GM18868 (cell line): Measurements from ENCODE around the gene TAS2R30.
A peak's percentile ranks its signal among the peaks of the same experiment; 100 is the strongest.
"Not testable (repeated sequence)": the region's sequence is repeated elsewhere in the genome, so short reads cannot be mapped to it uniquely, and the experiment has no call there.

ENCODE experiments used
- ATAC-seq: cut with Tn5 transposase; IDR thresholded peaks from one replicate; pipeline ENCODE4 v1.9.1; 2021; ENCODE audit warnings: mild to moderate bottlenecking, moderate library complexity; ENCODE audit not compliant: unreplicated experiment

TAS2R30 gene

DNA sequence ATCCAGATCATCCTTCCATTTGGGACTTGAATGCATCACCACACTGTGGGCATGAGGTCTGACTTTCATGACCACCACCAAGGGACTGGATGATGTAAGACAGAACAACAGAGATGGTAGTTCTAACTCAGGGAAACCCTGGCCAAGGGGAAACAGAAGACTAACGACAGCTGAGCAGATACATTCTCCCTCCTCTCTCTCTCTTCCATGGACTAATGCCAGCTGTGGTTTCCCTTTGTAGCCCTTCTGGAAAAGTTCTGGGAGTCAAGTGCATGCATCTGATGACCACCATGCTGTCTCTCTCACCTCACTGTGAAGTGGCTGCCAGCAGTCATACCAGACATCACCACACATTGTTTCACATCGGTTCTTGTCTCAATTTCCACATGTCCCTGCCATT is 3.4 kb downstream of the TAS2R30 start:
- no peak for ATAC-seq

DNA sequence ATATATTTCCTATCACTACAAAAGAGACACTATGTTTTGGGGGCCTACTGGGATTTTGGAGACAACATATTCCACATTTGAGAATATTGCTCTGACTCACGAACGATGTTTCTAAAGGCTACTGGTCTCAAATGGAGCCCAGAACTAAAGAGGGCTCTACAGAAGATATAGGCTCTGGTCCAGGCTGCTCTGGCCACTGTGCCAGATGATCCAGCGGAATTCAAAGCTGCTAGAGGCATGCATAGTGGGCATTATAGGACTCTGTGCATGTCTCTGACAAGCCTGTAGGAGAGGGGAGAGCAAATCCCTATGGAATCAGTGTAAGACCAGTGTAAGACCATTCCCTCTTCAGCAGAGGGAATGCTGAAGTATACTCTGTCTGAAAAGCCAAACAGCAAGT is 4.1 kb downstream of the TAS2R30 start:
- ATAC-seq: no peak

DNA sequence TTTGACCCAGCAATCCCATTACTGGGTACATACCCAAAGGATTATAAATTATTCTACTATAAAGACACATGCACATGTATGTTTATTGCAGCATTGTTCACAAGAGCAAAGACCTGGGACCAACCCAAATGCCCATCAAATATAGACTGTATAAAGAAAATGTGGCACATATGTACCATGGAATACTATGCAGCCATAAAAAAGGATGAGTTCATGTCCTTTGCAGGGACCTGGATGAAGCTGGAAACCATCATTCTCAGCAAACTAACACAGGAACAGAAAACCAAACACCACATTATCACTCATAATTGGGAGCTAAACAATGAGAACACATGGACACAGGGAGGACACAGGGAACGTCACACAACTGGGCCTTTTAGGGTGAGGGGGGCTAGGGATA is 20.3 kb downstream of the TAS2R30 start:
- not testable (repeated sequence) for ATAC-seq

DNA sequence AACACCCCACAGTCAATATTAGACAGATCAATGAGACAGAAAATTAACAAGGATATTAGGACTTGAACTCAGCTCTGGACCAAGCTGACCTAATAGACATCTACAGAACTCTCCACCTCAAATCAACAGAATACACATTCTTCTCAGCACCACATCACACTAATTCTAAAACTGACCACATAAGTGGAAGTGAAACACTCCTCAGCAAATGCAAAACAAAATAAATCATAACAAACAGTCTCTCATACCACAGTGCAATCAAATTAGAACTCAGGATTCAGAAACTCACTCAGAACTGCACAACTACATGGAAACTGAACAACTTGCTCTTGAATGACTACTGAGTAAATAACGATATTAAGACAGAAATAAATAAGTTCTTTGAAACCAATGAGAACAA is 23.2 kb downstream of the TAS2R30 start:
- not testable (repeated sequence) for ATAC-seq

DNA sequence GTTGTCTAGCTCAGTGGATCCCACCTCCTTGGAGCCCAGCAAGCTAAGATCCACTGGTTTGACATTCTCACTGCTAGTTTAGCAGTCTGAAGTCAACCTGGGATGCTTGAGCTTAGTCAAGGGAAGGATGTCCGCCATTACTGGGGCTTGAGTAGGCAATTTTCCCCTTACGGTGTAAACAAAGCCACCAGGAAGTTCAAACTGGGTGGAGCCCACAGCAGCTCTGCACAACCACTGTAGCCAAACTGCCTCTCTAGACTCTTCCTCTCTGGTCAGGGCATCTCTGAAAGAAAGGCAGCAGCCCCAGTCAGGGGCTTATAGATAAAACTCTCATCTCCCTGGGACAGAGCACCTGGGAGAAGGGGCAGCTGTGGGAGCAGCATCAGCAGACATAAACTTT is 25.6 kb downstream of the TAS2R30 start:
- ATAC-seq: no peak

DNA sequence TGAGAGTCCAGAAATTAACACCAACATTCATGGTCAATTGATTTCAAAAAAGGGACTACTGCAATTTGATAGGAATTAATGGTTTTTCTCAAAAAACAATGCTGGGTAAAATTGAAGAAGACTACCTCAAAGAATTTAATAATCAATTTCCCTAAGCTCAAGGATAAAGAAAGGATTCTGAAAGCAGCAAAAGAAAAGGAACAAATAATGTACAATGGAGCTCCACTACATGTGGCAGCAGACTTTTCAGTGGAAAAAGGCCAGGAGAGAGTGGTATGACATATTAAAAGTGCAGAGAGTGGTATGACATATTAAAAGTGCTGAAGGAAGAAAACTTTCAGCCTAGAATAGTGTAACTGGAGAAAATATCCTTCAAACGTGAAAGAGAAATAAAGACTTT is 26.7 kb downstream of the TAS2R30 start:
- ATAC-seq: no peak

DNA sequence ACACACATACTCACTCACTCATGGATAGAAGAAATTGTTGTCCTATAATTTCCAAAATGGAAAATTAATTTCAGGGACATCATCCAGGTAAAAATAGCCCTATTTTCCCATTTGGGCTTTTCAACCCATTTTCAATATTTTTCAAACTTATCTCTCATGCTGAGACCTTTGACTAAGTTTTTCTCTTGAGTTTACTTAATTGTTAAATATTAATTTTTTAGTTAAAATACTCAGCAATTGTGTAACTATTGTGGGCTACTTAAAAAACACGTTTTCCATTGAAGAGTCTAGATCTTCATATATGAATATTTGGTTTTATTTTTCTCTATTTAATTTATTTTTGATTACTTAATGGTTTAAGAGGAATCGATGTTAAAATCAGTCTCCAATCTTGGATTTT is 28.2 kb downstream of the TAS2R30 start:
- no peak for ATAC-seq

DNA sequence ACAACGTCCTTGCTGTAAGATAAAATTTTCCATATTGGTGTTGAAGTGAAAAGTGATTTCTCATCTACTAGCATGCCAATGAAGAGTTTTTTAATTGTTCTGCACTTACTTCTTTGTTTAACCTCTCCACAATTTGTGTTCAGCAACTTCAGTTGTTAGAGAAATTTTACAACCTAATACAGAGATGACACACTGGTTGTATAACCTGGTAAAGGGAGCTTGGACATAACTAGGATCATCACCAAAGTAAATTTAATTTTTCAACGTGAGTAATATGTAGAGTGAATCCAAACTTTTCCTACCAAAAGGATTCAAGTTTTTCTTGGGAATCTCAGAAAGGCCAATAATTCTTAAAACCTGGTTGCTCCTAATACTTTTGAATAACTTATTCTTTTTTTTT is 28.9 kb downstream of the TAS2R30 start:
- no peak for ATAC-seq

DNA sequence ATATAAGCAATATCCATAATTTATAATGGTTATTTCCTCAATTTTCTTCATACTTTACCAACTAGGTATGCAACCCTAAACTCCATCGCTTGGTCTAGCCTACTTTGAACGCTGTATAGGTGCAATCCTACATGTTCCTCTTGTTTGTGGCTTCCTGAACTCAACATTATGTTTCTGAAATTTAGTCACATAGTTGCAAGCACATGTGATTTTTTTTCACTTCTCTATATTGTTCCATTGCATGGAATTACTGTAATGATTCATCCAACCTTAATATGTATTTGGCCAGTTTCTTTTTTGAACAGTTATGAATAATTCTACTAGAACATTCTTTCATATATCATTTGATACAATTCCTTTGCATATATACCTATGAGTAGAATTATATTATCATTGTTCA is 39.5 kb downstream of the TAS2R30 start:
- peak; percentile 85 for ATAC-seq

DNA sequence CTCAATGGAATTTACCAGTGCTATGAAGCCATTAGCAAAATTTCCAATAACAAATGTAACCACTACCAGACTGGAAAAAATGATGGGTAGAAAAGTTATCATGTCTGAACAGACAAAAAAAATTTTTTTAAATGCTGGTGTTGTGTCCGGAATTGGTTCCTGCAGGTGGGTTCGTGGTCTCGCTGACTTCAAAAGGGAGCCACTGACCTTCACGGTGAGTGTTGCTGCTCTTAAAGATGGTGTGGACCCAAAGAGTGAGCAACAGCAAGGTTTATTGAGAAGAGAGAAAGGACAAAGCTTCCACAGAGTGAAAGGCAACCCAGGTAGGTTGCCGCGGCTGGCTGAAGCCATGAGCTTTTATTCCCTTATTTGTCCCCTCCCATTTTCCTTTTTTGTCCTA is 42.3 kb downstream of the TAS2R30 start, which contains the start of gene TAS2R43:
Gene TAS2R43 (minus strand): TSS at position 186 of the 400 bp plus-strand sequence. CDS start 84 bp downstream, at position 102.
- ATAC-seq: no peak

DNA sequence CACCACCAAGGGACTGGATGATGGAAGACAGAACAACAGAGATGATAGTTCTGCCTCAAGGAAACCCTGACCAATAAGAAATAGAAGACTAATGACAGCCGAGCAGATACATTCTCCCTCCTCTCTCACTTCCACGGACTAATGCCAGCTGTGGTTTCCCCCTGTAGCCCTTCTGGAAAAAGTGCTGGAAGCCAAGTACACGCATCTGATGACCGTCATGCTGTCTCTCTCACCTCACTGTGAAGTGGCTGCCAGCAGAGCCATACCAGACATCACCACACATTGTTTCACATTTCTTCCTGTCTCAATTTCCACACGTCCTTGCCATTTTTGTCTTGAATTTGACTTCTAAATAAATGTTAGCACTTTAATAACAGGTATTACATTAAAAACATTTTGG is 45.2 kb downstream of the TAS2R30 start:
- ATAC-seq: no peak

DNA sequence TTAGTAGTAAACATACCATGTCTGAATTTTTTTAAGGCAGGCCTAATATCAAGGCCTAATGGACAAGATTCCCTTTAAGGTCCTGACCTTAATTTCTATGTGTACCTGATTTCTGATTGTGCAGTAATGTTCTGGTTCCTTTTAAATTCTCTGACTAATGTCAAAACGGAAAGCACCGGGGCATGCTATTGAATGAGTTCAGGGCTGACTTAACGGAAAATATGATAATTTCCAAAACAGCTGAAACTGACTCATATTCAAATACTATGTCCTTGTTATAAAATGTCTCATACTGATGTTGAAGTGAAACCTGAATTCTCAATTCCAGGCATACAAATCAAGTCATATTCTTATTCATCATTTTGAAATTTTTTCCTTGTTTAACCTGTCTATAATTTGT is 49.0 kb downstream of the TAS2R30 start:
- ATAC-seq: peak; percentile 89
